H9 (cell line): ENCODE measurements around the gene LAMA3. TPM values are rescaled to one million over a fixed set of nuclear protein-coding genes. Genes with fewer than 3 reads are reported as not detected.

ENCODE experiments used
- DNase-seq: peaks from one replicate; pipeline ENCODE4 v3.0.0-alpha.2; 2017
- H2AFZ ChIP-seq: one replicate; pipeline ENCODE4 v1.6.1; 2013; ENCODE audit warnings: mild to moderate bottlenecking, low read length, control low read depth, moderate library complexity
- H2AK5ac ChIP-seq: 2 replicates; pipeline ENCODE4 v1.6.1; 2013; ENCODE audit warnings: low read length, control low read depth, mixed read lengths; ENCODE audit not compliant: insufficient read length
- H2BK120ac ChIP-seq: one replicate; pipeline ENCODE4 v1.6.1; 2013; ENCODE audit warnings: low read depth, mild to moderate bottlenecking, low read length, control low read depth, inconsistent platforms; ENCODE audit not compliant: poor library complexity, severe bottlenecking
- H2BK12ac ChIP-seq: 2 replicates; pipeline ENCODE4 v1.6.1; 2013; ENCODE audit warnings: low read length, control low read depth, mixed read lengths, low read depth; ENCODE audit not compliant: insufficient read length
- H2BK15ac ChIP-seq: 2 replicates; pipeline ENCODE4 v1.6.1; 2013; ENCODE audit warnings: low read depth, low read length, control low read depth
- H2BK20ac ChIP-seq: one replicate; pipeline ENCODE4 v1.6.1; 2013; ENCODE audit warnings: low read depth, mild to moderate bottlenecking, low read length, control low read depth, inconsistent platforms; ENCODE audit not compliant: poor library complexity, severe bottlenecking
- H2BK5ac ChIP-seq: 2 replicates; pipeline ENCODE4 v1.6.1; 2013; ENCODE audit warnings: low read length, control low read depth, mixed read lengths; ENCODE audit not compliant: insufficient read length
- H3K14ac ChIP-seq: 2 replicates; pipeline ENCODE4 v1.6.1; 2013; ENCODE audit warnings: low read length, control low read depth; ENCODE audit not compliant: insufficient read depth
- H3K18ac ChIP-seq: 2 replicates; pipeline ENCODE4 v1.6.1; 2013; ENCODE audit warnings: low read depth, mild to moderate bottlenecking, mixed read lengths, low read length, control low read depth; ENCODE audit not compliant: insufficient read length
- H3K23ac ChIP-seq: 2 replicates; pipeline ENCODE4 v1.6.1; 2013; ENCODE audit warnings: low read length, control low read depth, mixed read lengths, low read depth; ENCODE audit not compliant: insufficient read length
- H3K23me2 ChIP-seq: 2 replicates; pipeline ENCODE4 v1.6.1; 2013; ENCODE audit warnings: low read depth, mild to moderate bottlenecking, mixed read lengths, low read length, control low read depth; ENCODE audit not compliant: insufficient read length, poor library complexity, severe bottlenecking
- H3K27ac ChIP-seq: 2 replicates; pipeline ENCODE4 v1.5.1; 2013; ENCODE audit warnings: low read length, control low read depth, mixed read lengths, low read depth; ENCODE audit not compliant: insufficient read length
- H3K27me3 ChIP-seq: 2 replicates; pipeline ENCODE4 v1.6.1; 2013; ENCODE audit warnings: low read length, control low read depth, inconsistent platforms; ENCODE audit not compliant: insufficient read depth
- H3K4ac ChIP-seq: 2 replicates; pipeline ENCODE4 v1.6.1; 2013; ENCODE audit warnings: low read depth, mild to moderate bottlenecking, control low read depth, inconsistent platforms, low read length, moderate library complexity
- H3K4me1 ChIP-seq: 2 replicates; pipeline ENCODE4 v1.6.1; 2013; ENCODE audit warnings: low read length, control low read depth, inconsistent platforms; ENCODE audit not compliant: insufficient read depth
- H3K4me2 ChIP-seq: 2 replicates; pipeline ENCODE4 v1.6.1; 2013; ENCODE audit warnings: low read length, control low read depth, mixed read lengths; ENCODE audit not compliant: insufficient read length, insufficient read depth
- H3K56ac ChIP-seq: 2 replicates; pipeline ENCODE4 v1.6.1; 2013; ENCODE audit warnings: low read depth, mild to moderate bottlenecking, mixed read lengths, low read length, control low read depth; ENCODE audit not compliant: insufficient read length
- H3K79me1 ChIP-seq: 2 replicates; pipeline ENCODE4 v1.6.1; 2013; ENCODE audit warnings: low read depth, mild to moderate bottlenecking, moderate library complexity, low read length, control low read depth, inconsistent platforms; ENCODE audit not compliant: insufficient read depth, poor library complexity, severe bottlenecking
- H3K79me2 ChIP-seq: 2 replicates; pipeline ENCODE4 v1.6.1; 2013; ENCODE audit warnings: low read length, control low read depth, inconsistent platforms; ENCODE audit not compliant: insufficient read depth
- H3K9ac ChIP-seq: 2 replicates; pipeline ENCODE4 v1.6.1; 2013; ENCODE audit warnings: low read length, control low read depth, mixed read lengths; ENCODE audit not compliant: insufficient read length; ENCODE audit errors: extremely low read depth
- H3K9me3 ChIP-seq: one replicate; pipeline ENCODE4 v1.6.1; 2013; ENCODE audit warnings: low read depth, low read length, inconsistent platforms; ENCODE audit not compliant: control insufficient read depth
- H3T11ph ChIP-seq: one replicate; pipeline ENCODE4 v1.6.1; 2013; ENCODE audit warnings: mild to moderate bottlenecking, low read length, control low read depth, inconsistent platforms
- H4K20me1 ChIP-seq: one replicate; pipeline ENCODE4 v1.6.1; 2013; ENCODE audit not compliant: control insufficient read depth, insufficient read length, insufficient read depth
- H4K5ac ChIP-seq: 2 replicates; pipeline ENCODE4 v1.6.1; 2013; ENCODE audit warnings: low read depth, mild to moderate bottlenecking, mixed read lengths, low read length, control low read depth; ENCODE audit not compliant: insufficient read length
- H4K8ac ChIP-seq: replicated peaks from 2 replicates; pipeline ENCODE4 v1.6.1; 2013; ENCODE audit warnings: low read length, control low read depth, mixed read lengths, low read depth; ENCODE audit not compliant: insufficient read length
- H4K91ac ChIP-seq: 2 replicates; pipeline ENCODE4 v1.6.1; 2013; ENCODE audit warnings: low read depth, mild to moderate bottlenecking, moderate library complexity, mixed read lengths, low read length, control low read depth; ENCODE audit not compliant: insufficient read length
- H3K27ac Mint-ChIP-seq, 3 experiments: 2 replicates in 2 of 3; 3 replicates in 1 of 3; pipeline ENCODE4 v1.8.0; 2020 to 2021; ENCODE audit warnings: mixed read lengths in 3 of 3, mild to moderate bottlenecking in 1 of 3, moderate library complexity in 1 of 3
- H3K27me3 Mint-ChIP-seq: 2 replicates; pipeline ENCODE4 v1.8.0; 2021; ENCODE audit warnings: low read depth, mild to moderate bottlenecking, moderate library complexity, mixed read lengths
- H3K36me3 Mint-ChIP-seq, 3 experiments: 2 replicates in 2 of 3; 3 replicates in 1 of 3; pipeline ENCODE4 v1.8.0; 2020 to 2021; ENCODE audit warnings: low read depth in 3 of 3, mixed read lengths in 3 of 3; ENCODE audit not compliant: insufficient read depth in 1 of 3
- H3K4me1 Mint-ChIP-seq, 2 experiments: 2 replicates each; pipeline ENCODE4 v1.8.0; 2020; ENCODE audit warnings: mixed read lengths in 2 of 2
- H3K4me3 Mint-ChIP-seq, 2 experiments: 2 replicates in 1 of 2; 3 replicates in 1 of 2; pipeline ENCODE4 v1.8.0; 2020 to 2021; ENCODE audit warnings: mild to moderate bottlenecking in 2 of 2, mixed read lengths in 2 of 2, moderate library complexity in 1 of 2
- H3K9me3 Mint-ChIP-seq, 2 experiments: 2 replicates in 1 of 2; 3 replicates in 1 of 2; pipeline ENCODE4 v1.8.0; 2020; ENCODE audit warnings: mild to moderate bottlenecking in 2 of 2, mixed read lengths in 2 of 2, moderate library complexity in 1 of 2
- WGBS: extraction: QIAGEN DNeasy Blood & Tissue Kit; methylation state at CpG from one replicate; pipeline ENCODE4 v1.1.7; 2013; ENCODE audit warnings: missing lambda C conversion rate, low lambda C conversion rate, mixed read lengths; ENCODE audit not compliant: insufficient read length; ENCODE audit errors: extremely low coverage; 5-methylcytosine and 5-hydroxymethylcytosine counted together
- total RNA-seq: library from RNA; stranded (reverse); gene quantifications from 2 replicates; pipeline ENCODE4 v1.2.1, GENCODE V29; 2021
- TF ChIP-seq, protein P1 (sequence below): fragments of 200-600 bp; sonication (generic); conservative IDR thresholded peaks from 3 replicates; pipeline ENCODE4 v1.8.0; 2021; ENCODE audit warnings: antibody characterized with exemption, mild to moderate bottlenecking

Gene LAMA3
- total RNA-seq, 1 experiment from 2014 or later, result 0.33 TPM

GRCh38 chr18:23951206-23951605 lies 262.0 kb downstream of the LAMA3 start:
- Histone ChIP-seq H3K79me1 (no peaks in the 10 kb centered on the region), H2BK20ac (no peak overlapping the region), H3K79me2 (no peaks in the 10 kb centered on the region), H4K91ac (no peak overlapping the region), H2AK5ac (no peak overlapping the region), H3K9ac (no peak overlapping the region), H3K56ac (no peak overlapping the region), H4K5ac (no peak overlapping the region), H3K27ac (peak overlapping the region; percentile 92), H2BK12ac (no peak overlapping the region), H3K18ac (no peak overlapping the region), H4K20me1 (no peaks in the 10 kb centered on the region), H2BK5ac (peak overlapping the region; percentile 34), H3T11ph (no peak overlapping the region), H3K23ac (no peak overlapping the region), H2AFZ (no peak overlapping the region), H3K14ac (no peak overlapping the region; the same call in 1 of the 2 replicates), H3K4me1 (peaks cover 16% of the 10 kb centered on the region; the same call in 1 of the 2 replicates), H3K9me3 (no peaks in the 10 kb centered on the region), H2BK15ac (no peak overlapping the region), H3K23me2 (no peaks in the 10 kb centered on the region), H4K8ac (no peak overlapping the region), H3K4me2 (peak overlapping the region; percentile 4), H2BK120ac (no peak overlapping the region), H3K4ac (no peak overlapping the region), H3K27me3 (no peaks in the 10 kb centered on the region)
- Mint-ChIP-seq H3K27me3 (no peaks in the 10 kb centered on the region), H3K36me3 (no peaks in the 10 kb centered on the region), H3K9me3 (no peaks in the 10 kb centered on the region), H3K4me1 (peaks cover 33 to 41% of the 10 kb centered on the region in 2 experiments), H3K27ac (peak overlapping the region in 1 of 3 experiments; percentile 70; a peak in 2 of 7 replicates), H3K4me3 (no peak overlapping the region)
- no peak for DNase-seq
- WGBS, result no CpG with 5 or more reads among the region's 5 CpGs
- TF ChIP-seq, protein P1, sequence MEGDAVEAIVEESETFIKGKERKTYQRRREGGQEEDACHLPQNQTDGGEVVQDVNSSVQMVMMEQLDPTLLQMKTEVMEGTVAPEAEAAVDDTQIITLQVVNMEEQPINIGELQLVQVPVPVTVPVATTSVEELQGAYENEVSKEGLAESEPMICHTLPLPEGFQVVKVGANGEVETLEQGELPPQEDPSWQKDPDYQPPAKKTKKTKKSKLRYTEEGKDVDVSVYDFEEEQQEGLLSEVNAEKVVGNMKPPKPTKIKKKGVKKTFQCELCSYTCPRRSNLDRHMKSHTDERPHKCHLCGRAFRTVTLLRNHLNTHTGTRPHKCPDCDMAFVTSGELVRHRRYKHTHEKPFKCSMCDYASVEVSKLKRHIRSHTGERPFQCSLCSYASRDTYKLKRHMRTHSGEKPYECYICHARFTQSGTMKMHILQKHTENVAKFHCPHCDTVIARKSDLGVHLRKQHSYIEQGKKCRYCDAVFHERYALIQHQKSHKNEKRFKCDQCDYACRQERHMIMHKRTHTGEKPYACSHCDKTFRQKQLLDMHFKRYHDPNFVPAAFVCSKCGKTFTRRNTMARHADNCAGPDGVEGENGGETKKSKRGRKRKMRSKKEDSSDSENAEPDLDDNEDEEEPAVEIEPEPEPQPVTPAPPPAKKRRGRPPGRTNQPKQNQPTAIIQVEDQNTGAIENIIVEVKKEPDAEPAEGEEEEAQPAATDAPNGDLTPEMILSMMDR, result no peak
